K562 (cell line): ENCODE measurements around the gene TBC1D2B. TPM values are rescaled to one million over a fixed set of nuclear protein-coding genes. Genes with fewer than 3 reads are reported as not detected.
A peak's percentile ranks its signal among the peaks of the same experiment; 100 is the strongest.
"Not testable (repeated sequence)": the region's sequence is repeated elsewhere in the genome, so short reads cannot be mapped to it uniquely, and the experiment has no call there.

Experiments used
- ATAC-seq: fragments of 200-7000 bp; cut with Tn5 transposase; 3 replicates; pipeline ENCODE4 v1.9.1; 2020; ENCODE audit warnings: moderate library complexity
- BruUV-seq: library from RNA; stranded (reverse); fragments of 400-500 nt; replicated peaks from 2 replicates; lab custom pipeline; 2021; lab: Mats Ljungman, UMichigan
- CTCF ChIA-PET: fragments of 300-600 bp; formaldehyde crosslinking; extraction: SDS; loops from one replicate; lab custom pipeline; 2021; ENCODE audit warnings: low intra/inter-chr PET ratio; lab: Yijun Ruan, JAX
- POLR2A ChIA-PET: fragments of 300-600, 350-650 bp; sonication (Branson Sonifier 250); formaldehyde crosslinking; extraction: SDS; loops from one replicate; lab custom pipeline; 2021; ENCODE audit warnings: antibody characterized with exemption, inconsistent platforms; lab: Yijun Ruan, JAX
- DNase-seq, 4 experiments: peaks; one replicate each; pipeline versions ENCODE4 v3.0.0 to v3.0.0-alpha.2; 2011 to 2018; ENCODE audit warnings: low spot score in 3 of 4, mixed read lengths in 3 of 4; ENCODE audit errors: extremely low read depth in 1 of 4
- FAIRE-seq: peaks from 2 replicates; lab custom pipeline; 2011; peaks lifted over from hg19 to GRCh38; lab: Jason Lieb, UNC
- H2AFZ ChIP-seq: 2 replicates; pipeline ENCODE4 v1.6.0; 2011; ENCODE audit warnings: low read depth, low read length, control low read depth, inconsistent platforms
- H3K27ac ChIP-seq: fragments of 200-600 bp; 3 replicates; pipeline ENCODE4 v1.8.0; 2011; ENCODE audit warnings: low read depth, mild to moderate bottlenecking, control low read depth, inconsistent platforms, low read length, moderate library complexity, mixed read lengths; ENCODE audit errors: extremely low read depth
- H3K27me3 ChIP-seq, 2 experiments: fragments of 300-600 bp in 1 of 2; 2 replicates in 1 of 2; 3 replicates in 1 of 2; pipeline versions ENCODE4 v1.6.0 to v1.8.0; 2011; ENCODE audit warnings: inconsistent platforms in 2 of 2, low read length in 2 of 2, mild to moderate bottlenecking in 1 of 2, mixed read lengths in 1 of 2, moderate library complexity in 1 of 2; ENCODE audit not compliant: control insufficient read depth in 2 of 2, insufficient read depth in 2 of 2
- H3K36me3 ChIP-seq: fragments of 300-600 bp; 3 replicates; pipeline ENCODE4 v1.8.0; 2011; ENCODE audit warnings: mild to moderate bottlenecking, low read length, inconsistent platforms; ENCODE audit not compliant: control insufficient read depth, insufficient read depth
- H3K4me1 ChIP-seq, 2 experiments: fragments of 200-600 bp in 1 of 2; replicated peaks in 1 of 2; 2 replicates in 1 of 2; 3 replicates in 1 of 2; pipeline versions ENCODE4 v1.5.1 to v1.8.0; 2011; ENCODE audit warnings: inconsistent platforms in 2 of 2, low read length in 2 of 2, mild to moderate bottlenecking in 1 of 2, mixed read lengths in 1 of 2, moderate library complexity in 1 of 2; ENCODE audit not compliant: control insufficient read depth in 2 of 2, insufficient read depth in 2 of 2
- H3K4me2 ChIP-seq: 2 replicates; pipeline ENCODE4 v1.6.1; 2011; ENCODE audit warnings: low read length, control low read depth, inconsistent platforms, mixed read lengths; ENCODE audit not compliant: insufficient read depth
- H3K4me3 ChIP-seq: fragments of 200-600 bp; sonication (generic), shearing (Covaris generic); 2 replicates; pipeline ENCODE4 v1.5.1; 2016; ENCODE audit warnings: control low read depth, inconsistent platforms
- H3K79me2 ChIP-seq: fragments of 200-600 bp; 3 replicates; pipeline ENCODE4 v1.8.0; 2011; ENCODE audit warnings: low read length, inconsistent platforms; ENCODE audit not compliant: control insufficient read depth, insufficient read depth
- H3K9ac ChIP-seq, 2 experiments: 2 replicates each; pipeline versions ENCODE4 v1.6.0 to v1.6.1; 2011; ENCODE audit warnings: low read depth in 2 of 2, low read length in 2 of 2, control low read depth in 1 of 2, inconsistent platforms in 1 of 2, mild to moderate bottlenecking in 1 of 2, mixed read lengths in 1 of 2; ENCODE audit not compliant: insufficient read depth in 1 of 2
- H3K9me1 ChIP-seq: one replicate; pipeline ENCODE4 v1.6.0; 2011; ENCODE audit warnings: inconsistent platforms, mild to moderate bottlenecking, low read length, moderate library complexity; ENCODE audit not compliant: control insufficient read depth, insufficient read depth
- H3K9me3 ChIP-seq: replicated peaks from 2 replicates; pipeline ENCODE4 v1.5.1; 2011; ENCODE audit warnings: low read depth, low read length, inconsistent platforms; ENCODE audit not compliant: control insufficient read depth, insufficient read depth
- H4K20me1 ChIP-seq: replicated peaks from 2 replicates; pipeline ENCODE4 v1.6.1; 2011; ENCODE audit warnings: low read length, inconsistent platforms, mixed read lengths; ENCODE audit not compliant: control insufficient read depth, insufficient read depth
- BCOR ChIP-seq: fragments of 450-650 bp; IDR thresholded peaks from 2 replicates; pipeline ENCODE4 v1.6.1; 2016
- EP300 ChIP-seq: IDR thresholded peaks from 2 replicates; pipeline ENCODE4 v1.6.1; 2012; ENCODE audit warnings: low read length, improper control_type of control experiment
- ETV5 ChIP-seq: sonication (generic); formaldehyde crosslinking; IDR thresholded peaks from 2 replicates; pipeline ENCODE4 v1.4.0; 2020; ENCODE audit warnings: low read depth, mild to moderate bottlenecking, missing genetic modification reagents
- WGBS: fragments of 100-300 bp; shearing (Covaris generic); methylation state at CpG from one replicate; pipeline ENCODE4 v1.1.6; 2016; ENCODE audit warnings: low coverage, mixed read lengths; ENCODE audit not compliant: insufficient coverage; ENCODE audit errors: missing lambda C conversion rate; 5-methylcytosine and 5-hydroxymethylcytosine counted together
- in situ Hi-C: fragments of 300-500 bp; cut with MboI; formaldehyde crosslinking; loops from 4 replicates; pipeline ENCODE4 v1.15.0; 2018; ENCODE audit warnings: inconsistent platforms, mixed read lengths
- intact Hi-C: fragments of 100-400 bp; cut with micrococcal nuclease; formaldehyde crosslinking; loops from 2 replicates; pipeline ENCODE4 v1.14.2; 2022
- polyA plus RNA-seq, 8 experiments: library from polyadenylated mRNA; depleted of rRNA in 4 of 8; stranded (reverse) in 5 of 8; unstranded in 3 of 8; fragments of >200 nt; fragmentation: Nextera tagmentation in 2 of 8; fragmentation: Illumina TruSeq in 1 of 8; extraction: Ambion mirVana in 2 of 8; extraction: Trizol in 1 of 8; gene quantifications; 2 replicates each; pipeline versions ENCODE4 v1.2.1 to v1.2.3, GENCODE V29; 2011 to 2014; ENCODE audit warnings: inconsistent platforms in 1 of 8, missing spikeins in 1 of 8
- total RNA-seq, 7 experiments: library from RNA; depleted of rRNA in 6 of 7; stranded (reverse); fragments of >200 nt in 6 of 7; fragmentation: Illumina TruSeq in 2 of 7; extraction: Trizol in 2 of 7; gene quantifications; 2 replicates each; pipeline versions ENCODE4 v1.2.1 to v1.2.3, GENCODE V29; 2011 to 2021; ENCODE audit warnings: low replicate concordance in 1 of 7

The TBC1D2B gene
- total and polyA plus RNA-seq, 9 of the 15 experiments (the other 6 are each of a cell fraction or from before 2014, with no cell fraction given): 0.15 to 16.3 (median 8.9) TPM

DNA sequence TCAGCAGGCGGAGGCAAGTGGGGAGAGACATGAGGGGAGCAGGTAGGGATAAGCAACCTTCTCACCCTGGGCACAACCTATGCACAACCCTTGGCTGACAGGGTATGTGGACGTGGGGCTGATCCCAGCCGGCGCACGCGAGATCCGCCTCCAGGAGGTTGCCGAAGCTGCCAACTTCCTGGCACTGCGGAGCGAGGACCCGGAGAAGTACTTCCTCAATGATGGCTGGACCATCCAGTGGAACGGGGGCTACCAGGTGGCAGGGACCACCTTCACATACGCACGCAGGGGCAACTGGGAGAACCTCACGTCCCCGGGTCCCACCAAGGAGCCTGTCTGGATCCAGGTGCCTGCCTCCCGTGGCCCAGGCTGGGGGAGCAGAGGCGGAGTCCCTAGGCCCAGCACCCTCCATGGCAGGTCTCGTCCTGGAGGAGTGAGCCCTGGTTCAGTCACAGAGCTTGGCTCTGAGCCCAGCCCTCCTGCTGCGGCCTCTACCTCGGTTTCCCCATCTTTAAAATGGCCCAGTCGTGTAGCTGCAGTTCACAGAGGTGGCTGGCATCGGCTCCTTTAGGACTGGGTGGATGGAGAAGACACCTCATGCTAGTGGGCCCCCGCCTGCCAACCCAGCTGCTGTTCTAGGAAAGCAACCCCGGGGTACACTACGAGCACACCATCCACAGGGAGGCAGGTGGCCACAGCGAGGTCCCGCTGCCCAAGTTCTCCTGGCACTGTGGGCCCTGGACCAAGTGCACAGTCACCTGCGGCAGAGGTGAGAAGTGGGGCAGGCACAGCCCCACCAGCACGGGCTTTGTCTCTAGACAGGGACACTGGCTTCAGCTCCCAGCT, 96.0 kb downstream of the TBC1D2B start:
- in situ Hi-C loops: no loop called here
- TF ChIP-seq ETV5 (CRISPR knock-in tag) (no peak), EP300 (no peak)
- intact Hi-C loops: no loop called here
- no peak overlapping the region for H3K27ac ChIP-seq
- BruUV-seq: no TSS peak
- ATAC-seq: no peak
- H3K4me1 ChIP-seq: peaks cover 0 to 12% of the 10 kb centered on the region in 2 experiments; a peak in 2 of 5 replicates
- H3K9me1 ChIP-seq: no peaks in the 10 kb centered on the region
- H3K27me3 ChIP-seq: peaks cover 0 to 30% of the 10 kb centered on the region in 2 experiments; a peak in 3 of 5 replicates
- ChIA-PET POLR2A (no interaction called here), CTCF (no interaction called here)
- DNase-seq: no peak
- peaks cover 7% of the 10 kb centered on the region; the same call in 1 of the 2 replicates for H4K20me1 ChIP-seq
- H2AFZ ChIP-seq: no peak overlapping the region
- no peak overlapping the region for H3K4me3 ChIP-seq
- no peak overlapping the region for H3K9ac ChIP-seq
- no peaks in the 10 kb centered on the region for H3K79me2 ChIP-seq
- no peak overlapping the region for H3K4me2 ChIP-seq
- H3K36me3 ChIP-seq: no peaks in the 10 kb centered on the region
- 25% methylated on average over 25 of the region's 30 CpGs for WGBS
- FAIRE-seq: no peak
- no peaks in the 10 kb centered on the region for H3K9me3 ChIP-seq

- Histone ChIP-seq H3K27me3 (peaks cover 0 to 30% of the 10 kb centered on the region in 2 experiments; a peak in 3 of 5 replicates), H3K4me1 (peaks cover 0 to 15% of the 10 kb centered on the region in 2 experiments; a peak in 2 of 5 replicates)
- H3K9me3 ChIP-seq, BruUV-seq, CTCF ChIA-PET, DNase-seq, intact Hi-C loops, POLR2A ChIA-PET, H3K27ac ChIP-seq, H3K4me3 ChIP-seq, FAIRE-seq, in situ Hi-C loops, H3K36me3 ChIP-seq, H2AFZ ChIP-seq, H3K9ac ChIP-seq, H3K4me2 ChIP-seq, H4K20me1 ChIP-seq, ATAC-seq, H3K9me1 ChIP-seq, H3K79me2 ChIP-seq: not testable (repeated sequence)
- WGBS: 2% methylated on average over 3 of the region's 5 CpGs
- TF ChIP-seq BCOR: peak; percentile 67
These were observed 96.8 kb downstream of the TBC1D2B start for GRCh38 chr15:77980674-77981073.
